Measurements from ENCODE around the gene CDH4.

The CDH4 gene

DNA sequence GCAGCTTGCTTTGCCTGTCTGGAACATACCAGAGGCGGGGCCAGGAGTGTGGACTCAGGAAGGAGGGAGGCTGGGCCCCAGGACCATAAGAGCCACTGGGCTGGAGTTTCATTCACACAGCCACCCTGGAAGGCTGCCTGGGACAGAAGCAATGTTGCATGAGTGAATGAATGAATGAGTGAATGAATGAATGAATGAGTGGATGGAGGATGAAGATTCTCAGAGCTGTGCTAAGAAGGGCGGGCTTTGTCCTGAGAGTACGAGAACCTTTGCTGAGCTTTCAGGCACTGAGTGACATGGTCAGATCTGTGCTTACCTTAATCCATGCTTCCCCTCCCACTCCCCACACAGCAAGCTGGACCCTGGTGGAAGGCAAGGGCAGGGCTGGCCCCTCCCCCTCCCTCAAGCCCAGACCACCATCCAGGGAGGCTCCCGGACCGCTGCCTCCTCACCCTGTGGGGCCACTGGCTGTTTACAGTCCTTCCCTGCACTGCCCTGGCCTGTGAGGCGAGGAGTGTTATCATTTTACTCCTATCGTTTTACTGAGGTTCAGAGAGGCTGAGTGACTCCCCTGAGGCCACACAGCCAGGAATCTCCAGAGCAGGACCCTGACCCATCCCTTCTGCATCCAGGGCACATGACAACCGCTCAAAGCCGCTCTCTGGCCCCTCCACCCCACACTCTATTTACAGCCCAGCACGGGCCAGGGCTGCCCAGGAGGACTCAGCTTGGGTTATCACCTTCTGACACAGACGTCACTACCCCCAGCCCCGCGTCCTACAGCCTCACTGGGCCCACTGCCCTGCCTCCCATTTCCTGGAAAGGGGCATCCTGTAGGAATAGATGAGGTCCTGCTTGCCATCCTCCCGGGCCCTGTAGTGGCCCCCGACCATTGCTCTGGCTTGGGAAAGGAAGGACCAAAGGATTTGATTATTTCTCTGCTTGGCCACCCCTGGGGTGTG lies 543.9 kb downstream of the CDH4 start:
- no peak for DNase-seq

DNA sequence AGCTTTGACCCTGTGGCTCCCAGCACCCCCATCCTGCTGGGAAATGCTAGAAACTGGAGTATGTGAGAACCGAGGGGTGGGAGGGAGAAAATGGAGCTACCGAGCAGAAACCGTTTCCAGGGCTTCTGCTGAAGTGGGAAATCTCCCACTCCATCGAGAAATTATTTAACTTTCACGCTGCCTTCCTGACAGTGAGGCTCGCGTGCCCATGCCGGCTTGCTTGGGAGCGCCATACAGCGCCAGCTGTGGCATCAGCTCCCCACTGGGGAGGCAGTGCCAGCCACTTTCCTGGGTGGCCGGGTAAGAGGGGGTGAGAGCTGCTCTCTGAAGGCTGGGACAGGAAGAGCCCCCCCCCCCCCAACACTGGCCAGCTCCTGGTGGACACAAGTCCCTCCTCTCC lies 544.7 kb downstream of the CDH4 start:
- DNase-seq: no peak

DNA sequence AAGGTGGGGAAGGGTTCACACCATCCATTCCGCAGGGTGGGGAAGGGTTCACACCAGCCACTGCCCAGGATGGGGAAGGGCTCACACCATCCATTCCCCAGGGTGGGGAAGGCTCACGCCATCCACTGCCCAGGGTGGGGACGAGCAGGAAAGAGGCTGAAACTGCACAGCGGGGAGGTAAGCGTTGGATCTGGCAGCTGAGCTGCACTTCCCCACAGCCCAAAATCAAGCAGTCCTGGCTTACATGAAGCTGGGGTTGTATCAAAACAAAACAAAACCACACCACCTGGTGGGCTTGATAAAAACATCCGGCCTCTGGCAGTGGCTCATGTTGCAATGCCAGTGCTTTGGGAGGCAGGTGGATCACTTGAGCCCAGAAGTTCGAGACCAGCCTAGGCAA lies 545.1 kb downstream of the CDH4 start:
- DNase-seq: no peak

DNA sequence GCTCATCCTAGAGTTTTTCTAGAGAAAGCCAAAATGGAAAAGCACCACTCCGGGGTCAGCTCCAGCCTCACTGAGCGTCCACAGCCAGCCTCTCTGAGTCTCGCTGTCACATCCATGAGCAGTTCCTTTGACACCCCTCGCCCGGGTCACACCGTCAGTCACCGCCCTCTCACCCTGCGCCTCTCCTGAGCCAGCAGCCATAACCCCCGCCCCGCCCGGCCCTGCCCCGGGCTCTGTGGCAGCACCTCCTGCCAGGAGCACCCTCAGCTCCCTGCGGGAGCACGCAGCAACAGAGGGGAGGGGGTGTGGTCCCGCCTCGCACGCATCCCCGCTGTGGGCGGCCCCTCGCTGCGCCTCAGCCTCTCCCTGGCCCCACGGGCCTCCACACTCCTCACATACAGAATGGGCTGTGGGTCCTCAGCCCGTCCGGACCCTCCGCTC lies 545.9 kb downstream of the CDH4 start:
- no peak for DNase-seq

DNA sequence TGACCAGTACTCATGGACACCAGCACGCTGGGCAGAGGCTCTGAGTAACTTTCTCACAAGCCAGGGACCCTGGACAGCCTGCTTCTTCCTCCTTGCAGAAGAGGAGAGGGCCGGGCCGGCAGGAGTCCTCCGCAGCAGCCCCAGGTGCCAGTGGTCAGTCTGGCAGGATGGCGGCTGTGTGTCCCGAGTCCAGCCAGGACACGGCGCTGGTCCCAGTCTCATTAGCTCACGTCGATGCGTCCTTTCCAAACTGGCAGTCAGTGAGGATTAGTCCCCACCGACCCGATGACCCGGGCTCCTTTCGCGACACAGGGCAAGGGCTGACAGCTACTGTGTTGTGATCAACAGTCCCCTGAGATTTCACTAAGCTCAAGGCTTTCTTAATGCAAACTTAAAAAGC lies 546.6 kb downstream of the CDH4 start:
- no peak for DNase-seq

DNA sequence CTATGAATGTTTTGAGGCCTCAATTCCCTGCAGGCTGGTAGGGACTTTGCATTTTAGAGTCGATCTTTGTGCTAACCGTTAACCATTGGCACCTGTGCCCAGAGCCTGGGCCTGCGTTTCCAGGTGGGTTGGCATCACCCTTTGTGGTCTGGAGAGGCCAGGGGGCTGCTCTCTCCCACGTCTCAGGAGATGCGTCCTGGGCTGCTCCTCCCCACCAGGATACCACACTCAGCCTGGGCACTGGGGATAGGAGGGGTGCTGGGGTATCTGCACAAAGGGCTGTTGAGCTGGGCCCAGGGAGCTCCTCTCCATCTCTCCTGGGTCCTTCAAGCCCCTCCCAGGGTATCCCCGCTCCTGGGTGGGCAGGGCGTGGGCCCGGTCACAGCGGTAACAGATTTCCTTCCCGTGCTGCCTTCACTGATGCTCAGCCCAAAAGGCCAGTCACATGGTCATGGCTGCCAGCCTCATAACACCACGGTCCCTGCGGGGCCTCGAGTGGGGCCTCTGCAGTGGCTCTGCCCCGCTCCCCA lies 547.4 kb downstream of the CDH4 start:
- no peak for DNase-seq

DNA sequence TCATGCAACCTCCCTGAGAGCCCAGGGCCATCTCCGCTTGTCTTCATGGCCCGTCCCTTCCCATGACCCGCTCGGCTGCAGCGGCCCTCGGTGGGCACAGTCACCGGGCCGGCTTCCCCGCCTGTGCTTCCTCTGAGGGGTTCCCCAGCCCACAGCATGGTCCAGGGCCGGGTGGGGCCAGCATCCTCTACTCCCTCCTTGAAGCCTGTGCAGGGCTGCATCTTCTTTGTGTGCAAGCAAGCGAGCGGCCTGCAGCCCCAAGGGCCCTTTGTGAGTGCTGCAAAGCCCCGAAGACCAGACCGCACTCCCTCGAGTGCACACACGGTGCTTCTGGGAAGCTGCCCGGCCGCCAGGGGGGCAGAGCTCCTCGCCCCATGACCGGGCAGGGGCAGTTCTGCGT lies 547.9 kb downstream of the CDH4 start:
- DNase-seq: no peak

DNA sequence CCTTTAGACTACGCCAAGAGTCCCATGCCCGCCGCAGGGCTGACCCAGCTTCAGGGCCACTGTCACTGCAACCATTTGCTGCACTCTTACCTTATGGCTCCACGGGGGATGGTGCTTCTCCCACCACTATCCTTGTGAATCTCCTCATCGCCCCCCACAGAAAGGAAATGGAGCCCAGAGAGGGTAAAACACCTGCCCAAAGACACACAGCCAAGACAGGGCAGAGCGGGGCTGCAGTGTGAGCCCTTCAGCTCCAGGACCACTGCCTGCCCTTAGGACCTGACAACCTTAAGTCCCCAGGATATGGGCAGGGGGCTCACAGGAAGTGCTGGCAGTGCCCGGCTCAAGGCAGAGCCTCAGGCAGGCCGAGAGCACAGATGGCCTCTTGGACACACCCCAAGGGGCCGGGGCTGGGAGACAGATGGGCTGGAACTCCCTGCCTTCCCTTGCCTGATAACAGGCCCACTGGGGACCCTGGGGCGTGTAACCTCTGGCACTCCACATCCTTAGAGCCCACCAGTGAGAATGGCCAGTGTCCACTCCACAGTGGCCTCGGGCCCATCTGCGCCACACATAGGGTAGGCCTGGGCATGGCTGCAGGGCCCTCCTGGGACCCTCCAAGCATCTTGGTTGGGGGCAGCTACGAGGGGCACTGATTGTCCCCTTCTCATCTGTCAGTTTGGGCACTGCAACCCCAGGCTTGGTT lies 548.5 kb downstream of the CDH4 start:
- no peak for DNase-seq

DNA sequence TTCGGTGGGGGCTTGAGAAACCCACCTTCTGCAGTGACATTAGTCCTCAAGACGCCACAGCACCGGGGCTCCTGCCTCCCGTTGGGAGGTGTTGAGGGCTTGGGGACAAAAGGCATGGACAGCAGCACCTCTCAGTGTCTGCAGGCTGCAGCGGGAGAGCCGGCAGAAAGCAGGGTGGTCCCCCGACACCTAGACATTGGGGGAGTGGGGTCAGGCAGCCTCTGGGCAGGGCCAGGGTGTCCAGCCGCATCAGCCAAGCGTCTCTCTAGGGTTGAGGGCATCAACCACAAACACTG lies 549.0 kb downstream of the CDH4 start:
- no peak for DNase-seq

DNA sequence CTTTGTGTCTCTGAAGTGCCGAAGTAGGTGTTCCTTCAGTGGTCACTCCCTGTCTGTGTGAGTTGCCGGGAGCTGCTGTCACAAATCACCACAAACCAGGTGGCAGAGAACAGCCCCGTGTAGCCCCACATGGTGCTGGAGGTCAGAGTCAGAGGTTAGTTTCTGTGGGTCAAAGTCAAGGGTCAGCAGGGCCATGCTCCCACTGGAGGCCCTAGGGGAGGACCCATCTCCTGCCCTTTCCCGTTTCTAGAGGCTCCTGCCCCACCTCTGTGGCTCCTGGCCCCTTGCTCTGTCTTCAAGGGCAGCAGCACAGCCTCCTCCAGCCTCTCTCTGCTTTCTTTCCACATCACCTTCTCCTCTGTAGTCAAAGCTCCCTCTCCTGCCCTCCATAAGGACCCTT lies 549.4 kb downstream of the CDH4 start:
- no peak for DNase-seq

DNA sequence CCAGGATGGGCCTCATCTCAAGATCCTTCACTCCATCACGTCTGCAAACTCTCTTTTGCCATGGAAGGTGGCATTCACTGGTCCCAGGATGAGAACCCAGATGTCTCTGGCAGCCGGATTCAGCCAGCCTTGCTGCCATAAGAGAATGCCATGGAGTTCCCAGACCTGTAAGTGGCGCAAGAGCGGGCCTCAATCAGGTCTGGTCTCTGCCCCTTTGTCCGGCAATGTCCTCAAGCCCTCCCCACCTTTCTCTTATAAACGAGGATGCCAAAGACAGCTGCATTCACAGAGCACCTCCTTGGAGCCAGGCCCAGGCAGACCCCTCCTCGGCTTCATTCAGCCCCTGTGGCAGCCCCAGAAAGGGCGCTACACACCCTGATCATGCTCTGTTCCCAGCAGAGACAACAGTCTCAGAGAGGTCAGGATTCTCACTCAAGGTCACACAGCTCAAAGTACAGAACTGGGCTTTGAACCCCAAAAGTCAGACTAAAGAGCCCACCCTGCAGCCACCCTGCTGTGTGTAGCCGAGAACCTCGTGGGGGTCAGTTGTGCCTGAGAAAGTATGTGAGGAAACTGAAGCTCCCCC lies 549.9 kb downstream of the CDH4 start:
- DNase-seq: no peak

DNA sequence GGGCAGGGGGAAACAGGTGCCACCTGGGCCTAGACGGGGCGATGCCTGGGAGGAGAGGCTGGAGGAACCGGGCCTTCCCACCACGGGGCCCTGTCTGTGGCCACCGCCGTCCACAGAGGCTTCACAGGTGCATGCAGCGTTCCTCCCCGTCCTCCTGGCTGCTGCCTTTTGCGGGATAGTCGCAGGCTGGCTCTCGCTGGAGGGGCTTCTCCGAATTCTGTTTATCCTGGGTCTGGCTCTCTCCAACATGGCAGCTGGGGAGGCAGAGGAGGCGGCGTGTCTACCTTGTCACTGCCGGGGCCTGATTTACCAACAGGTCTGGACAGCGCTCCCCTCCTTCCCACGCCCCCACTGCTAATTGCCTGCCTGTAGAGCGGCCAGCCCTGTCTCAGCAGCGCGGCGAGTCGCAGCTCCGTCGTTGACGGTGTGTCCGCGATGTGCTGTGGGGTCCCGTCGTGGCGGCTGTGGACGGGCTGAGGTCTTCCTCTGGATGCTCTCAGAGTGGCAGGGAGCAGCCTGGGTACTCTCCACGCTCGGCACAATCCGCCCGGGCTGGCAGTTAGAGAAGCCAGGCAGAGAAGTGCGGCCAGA lies 550.8 kb downstream of the CDH4 start:
- peak in 1 of 56 donors; percentile 34 for DNase-seq

DNA sequence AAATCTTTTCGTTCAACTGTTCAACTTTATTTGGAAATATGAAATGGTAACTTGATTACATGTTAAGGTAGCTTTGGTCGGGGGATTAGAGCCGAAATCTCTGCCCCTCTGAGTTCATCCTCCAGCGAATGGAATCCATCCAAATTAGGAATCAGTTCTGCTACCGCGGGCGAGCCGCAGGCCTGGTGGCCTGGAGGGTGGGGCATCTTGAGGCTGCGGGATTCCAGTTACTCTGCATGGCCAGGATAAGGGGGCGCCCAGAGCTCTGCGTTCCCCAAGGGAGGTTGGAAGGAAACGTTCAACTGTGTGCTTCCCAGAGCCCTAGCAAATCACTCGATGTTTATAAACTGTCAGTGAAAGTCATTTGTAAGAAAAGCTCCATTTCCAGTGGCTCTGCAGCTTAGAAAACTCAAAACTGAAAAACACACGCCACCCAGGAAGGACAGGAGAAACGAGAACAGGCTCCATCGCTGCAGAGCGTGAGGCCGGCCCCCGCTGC lies 551.4 kb downstream of the CDH4 start:
- DNase-seq: peak in 1 of 56 donors; percentile 21

DNA sequence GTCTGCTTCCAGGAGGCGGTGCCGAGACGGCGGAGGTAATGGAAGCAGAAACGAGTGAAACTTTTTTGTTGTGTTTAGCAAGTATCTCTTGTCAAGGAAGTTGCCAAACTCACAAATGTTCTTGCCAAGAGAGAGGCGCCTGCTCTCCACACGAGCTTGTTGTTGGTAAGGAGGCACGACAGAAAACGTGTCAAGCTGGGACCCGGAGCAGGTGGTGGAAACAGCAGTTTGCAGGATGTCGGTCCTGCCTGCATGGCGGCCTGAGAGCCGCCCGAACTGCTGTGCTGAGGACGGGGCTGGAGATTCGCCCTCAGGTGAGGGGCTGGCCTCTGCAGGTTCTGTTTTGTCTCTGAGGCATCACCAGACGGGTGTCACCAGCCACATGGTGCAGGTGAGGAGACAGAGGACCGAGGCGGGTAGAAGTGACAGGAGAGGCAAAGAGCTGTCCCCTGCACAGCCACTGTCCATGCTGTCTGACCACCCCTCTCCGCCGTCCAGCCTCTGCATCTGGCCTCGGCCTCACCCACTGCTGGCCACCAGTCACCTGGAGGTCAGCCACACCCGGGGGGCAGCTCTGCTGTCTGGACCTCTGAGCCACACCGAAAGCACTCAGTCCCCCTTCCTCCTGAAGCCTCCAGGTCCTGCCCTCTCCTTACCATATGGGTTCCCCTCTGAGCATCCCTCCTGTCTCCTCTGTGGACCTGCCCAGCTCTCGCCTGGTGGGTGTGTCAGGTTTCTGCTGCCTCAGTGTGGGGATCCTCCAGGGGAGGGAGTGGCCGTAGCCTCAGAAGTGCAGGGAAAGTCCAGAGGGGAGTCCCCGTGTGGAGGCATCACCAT lies 552.1 kb downstream of the CDH4 start:
- peak in 8 of 56 donors; percentile 7 to 30 (median 15) for DNase-seq

DNA sequence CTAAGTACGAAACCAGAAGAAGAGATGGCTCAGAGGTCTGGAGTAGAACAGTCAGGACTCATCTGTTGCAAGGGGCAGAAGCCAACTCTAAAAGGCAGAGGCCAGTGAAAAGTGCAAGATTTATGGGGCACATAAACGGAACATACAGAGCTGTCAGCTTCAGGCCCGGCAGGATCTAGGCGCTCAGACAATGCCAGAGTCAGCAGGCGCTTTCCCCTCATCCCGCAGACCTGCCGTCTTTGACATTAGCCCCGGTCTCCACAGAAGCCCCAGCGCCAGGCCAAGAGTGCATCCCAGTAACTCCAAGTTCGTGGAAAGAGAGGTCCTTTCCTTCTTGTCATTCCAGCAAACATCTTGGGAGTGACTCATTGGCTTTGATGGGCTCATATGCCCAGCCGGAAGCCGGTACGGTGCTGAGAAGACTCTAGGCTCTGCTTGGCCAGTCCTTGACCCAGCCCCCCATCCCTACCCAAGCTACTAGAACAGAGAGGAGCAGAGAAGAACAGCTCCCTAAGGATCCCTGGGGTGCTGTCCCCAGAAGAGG lies 552.8 kb downstream of the CDH4 start:
- no peak for DNase-seq

DNA sequence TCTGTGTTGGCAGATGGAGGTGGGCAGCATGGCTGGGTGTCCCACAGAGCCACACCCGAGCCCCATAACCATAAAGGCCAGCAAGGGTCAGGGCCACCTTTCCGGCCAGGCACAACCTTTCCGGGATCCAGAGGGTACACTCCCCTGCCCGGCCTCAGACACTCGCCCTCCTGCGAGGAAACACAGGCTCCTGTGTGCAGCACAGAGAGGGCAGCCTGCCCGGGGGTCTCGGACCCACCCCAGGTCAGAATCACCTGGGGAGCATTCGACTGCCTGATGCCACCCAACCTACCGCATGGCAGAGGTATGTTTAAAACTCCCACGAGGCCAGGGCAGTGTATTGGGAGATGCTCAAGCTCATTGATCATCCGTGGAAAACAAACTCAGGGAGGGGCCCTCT lies 553.3 kb downstream of the CDH4 start:
- no peak for DNase-seq

DNA sequence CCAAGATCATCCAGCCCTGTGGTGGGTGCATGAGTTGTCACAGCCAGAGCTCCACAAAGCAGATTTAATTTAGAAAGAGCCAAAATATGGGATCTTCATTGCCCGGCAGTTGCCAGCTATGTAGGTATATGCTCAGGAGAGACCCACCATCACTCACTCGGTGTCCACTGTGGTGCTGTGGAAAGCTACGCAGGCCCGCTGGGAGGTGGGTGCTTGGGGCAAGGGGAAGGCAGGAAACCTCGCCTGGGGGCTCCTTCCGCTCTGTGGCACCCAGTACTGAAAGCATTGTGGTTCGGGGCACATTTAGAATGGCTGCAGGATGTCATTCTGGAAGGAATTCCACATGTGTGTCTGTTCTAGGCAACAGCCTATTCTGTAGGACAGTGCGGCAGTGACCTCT lies 553.7 kb downstream of the CDH4 start:
- DNase-seq: no peak

DNA sequence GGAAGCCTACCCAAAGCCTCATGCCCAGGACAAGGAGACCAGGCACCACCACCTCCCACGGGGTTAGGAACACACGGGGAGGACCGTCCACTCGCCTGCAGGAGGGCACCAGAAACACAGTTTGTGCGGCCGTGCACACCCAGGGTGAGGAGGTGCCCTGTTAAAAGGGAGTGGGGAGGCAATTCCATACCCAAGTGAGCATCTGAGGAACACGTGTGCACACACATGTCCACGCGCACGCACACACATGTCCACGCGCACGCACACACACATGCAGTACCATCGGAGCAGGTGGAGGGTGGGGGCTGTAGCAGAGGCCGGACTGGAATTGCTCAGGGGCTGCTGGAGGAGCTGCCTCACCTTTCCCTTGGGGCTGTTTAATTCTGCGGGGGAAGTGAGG lies 554.3 kb downstream of the CDH4 start:
- DNase-seq: no peak

DNA sequence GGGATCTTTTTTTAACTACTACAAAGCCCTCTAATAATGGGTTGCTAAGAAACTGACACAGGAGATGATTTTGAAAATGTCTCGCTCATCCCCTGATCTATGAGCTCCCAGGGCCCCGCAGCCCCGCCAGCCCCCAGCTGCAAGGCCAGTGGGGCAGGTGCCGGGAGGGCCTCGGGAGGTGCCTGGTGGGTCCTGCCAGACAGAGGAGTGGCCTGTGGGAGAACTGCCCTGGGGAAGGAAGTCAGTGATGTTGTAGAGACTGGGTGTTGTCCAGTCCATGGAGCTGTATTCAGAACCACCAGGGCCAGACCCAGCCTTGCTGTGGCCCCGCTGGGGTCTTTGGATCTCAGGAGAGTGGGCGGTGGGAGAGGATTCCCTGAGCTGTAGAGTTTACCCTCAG lies 554.9 kb downstream of the CDH4 start:
- no peak for DNase-seq

DNA sequence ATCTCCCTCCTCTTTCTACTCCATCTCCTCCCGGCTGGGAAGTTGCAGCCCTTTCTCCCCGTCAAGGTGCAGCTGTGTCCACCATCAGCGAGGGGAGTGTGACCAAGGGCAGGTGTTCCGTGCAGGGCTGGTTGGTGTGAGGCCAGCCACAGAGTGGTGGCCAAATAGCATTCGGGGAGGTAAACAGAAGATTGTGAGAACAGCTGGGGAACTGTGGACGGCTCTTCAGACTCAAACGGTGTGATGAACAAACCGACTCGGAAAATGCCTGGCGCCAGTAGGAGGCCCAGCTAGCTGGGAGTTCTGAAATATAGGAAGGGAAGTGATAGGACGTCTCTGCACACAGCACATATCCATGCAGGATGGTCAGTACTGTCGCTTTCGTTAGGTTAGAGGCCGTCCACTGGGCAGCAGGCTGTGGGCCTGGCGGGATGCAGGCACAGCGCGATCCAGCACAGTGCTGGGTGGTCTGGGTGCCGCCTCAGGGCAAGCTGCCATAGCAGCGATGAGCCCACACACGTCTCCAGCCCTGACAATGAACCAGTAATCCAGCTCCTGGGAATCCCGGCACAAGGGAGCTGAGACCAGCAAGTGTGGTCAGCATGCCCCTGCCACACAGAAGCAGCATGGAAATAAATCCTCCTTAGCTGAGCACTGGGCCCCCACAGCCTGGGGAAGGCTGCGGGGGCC lies 555.6 kb downstream of the CDH4 start:
- DNase-seq: no peak

Data from amygdala (tissue), 56 donors.